Suprapubic skin (tissue), 4 donors: ENCODE data around the gene PCED1A.

Experiments
- EP300 ChIP-seq: sonication (generic); formaldehyde crosslinking; IDR thresholded peaks from one replicate; pipeline ENCODE4 v1.6.1; 2017; ENCODE audit warnings: antibody characterized with exemption
- POLR2A ChIP-seq, 2 donors: fragments of 450-650 bp; IDR thresholded peaks; one replicate each; pipeline ENCODE4 v1.6.1; 2017; ENCODE audit warnings: antibody characterized with exemption in 2 of 2, mild to moderate bottlenecking in 2 of 2, moderate library complexity in 2 of 2
- POLR2AphosphoS5 ChIP-seq, 3 donors: sonication (generic); formaldehyde crosslinking; IDR thresholded peaks; one replicate each; pipeline ENCODE4 v1.6.1; 2017; ENCODE audit warnings: antibody characterized with exemption in 3 of 3
- TF ChIP-seq, protein P1 (sequence below), 2 donors: fragments of 200-600 bp in 1 of 2; fragments of 450-650 bp in 1 of 2; sonication (generic) in 1 of 2; IDR thresholded peaks; one replicate each; pipeline ENCODE4 v1.5.1; 2016 to 2019; ENCODE audit warnings: antibody characterized with exemption in 2 of 2, mild to moderate bottlenecking in 1 of 2, moderate library complexity in 1 of 2

GRCh38 chr20:2879146-2879545 lies 38.7 kb upstream of the PCED1A start:
- TF ChIP-seq POLR2A (IDR thresholded peaks at IDR 0.05) (no peak), POLR2AphosphoS5 (IDR thresholded peaks at IDR 0.05) (no peak), EP300 (no peak)
- TF ChIP-seq, protein P1, sequence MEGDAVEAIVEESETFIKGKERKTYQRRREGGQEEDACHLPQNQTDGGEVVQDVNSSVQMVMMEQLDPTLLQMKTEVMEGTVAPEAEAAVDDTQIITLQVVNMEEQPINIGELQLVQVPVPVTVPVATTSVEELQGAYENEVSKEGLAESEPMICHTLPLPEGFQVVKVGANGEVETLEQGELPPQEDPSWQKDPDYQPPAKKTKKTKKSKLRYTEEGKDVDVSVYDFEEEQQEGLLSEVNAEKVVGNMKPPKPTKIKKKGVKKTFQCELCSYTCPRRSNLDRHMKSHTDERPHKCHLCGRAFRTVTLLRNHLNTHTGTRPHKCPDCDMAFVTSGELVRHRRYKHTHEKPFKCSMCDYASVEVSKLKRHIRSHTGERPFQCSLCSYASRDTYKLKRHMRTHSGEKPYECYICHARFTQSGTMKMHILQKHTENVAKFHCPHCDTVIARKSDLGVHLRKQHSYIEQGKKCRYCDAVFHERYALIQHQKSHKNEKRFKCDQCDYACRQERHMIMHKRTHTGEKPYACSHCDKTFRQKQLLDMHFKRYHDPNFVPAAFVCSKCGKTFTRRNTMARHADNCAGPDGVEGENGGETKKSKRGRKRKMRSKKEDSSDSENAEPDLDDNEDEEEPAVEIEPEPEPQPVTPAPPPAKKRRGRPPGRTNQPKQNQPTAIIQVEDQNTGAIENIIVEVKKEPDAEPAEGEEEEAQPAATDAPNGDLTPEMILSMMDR (IDR thresholded peaks at IDR 0.05): no peak
